Ishikawa (cell line): ENCODE data around the gene RAB28.
A peak's percentile ranks its signal among the peaks of the same experiment; 100 is the strongest.

Experiments used
- CEBPB ChIP-seq: IDR thresholded peaks from 2 replicates; pipeline ENCODE4 v1.6.1; 2012
- CREB1 ChIP-seq: IDR thresholded peaks from 2 replicates; pipeline ENCODE4 v1.6.1; 2012; ENCODE audit warnings: low read depth
- EGR1 ChIP-seq: IDR thresholded peaks from 2 replicates; pipeline ENCODE4 v1.6.1; 2012
- EP300 ChIP-seq: IDR thresholded peaks from 2 replicates; pipeline ENCODE4 v1.6.1; 2012; ENCODE audit warnings: borderline replicate concordance
- FOXM1 ChIP-seq: IDR thresholded peaks from 2 replicates; pipeline ENCODE4 v1.6.1; 2012; ENCODE audit warnings: low read depth, borderline replicate concordance
- NFIC ChIP-seq: IDR thresholded peaks from 2 replicates; pipeline ENCODE4 v1.6.1; 2012
- RAD21 ChIP-seq: IDR thresholded peaks from 2 replicates; pipeline ENCODE4 v1.6.1; 2012; ENCODE audit warnings: low read depth
- TAF1 ChIP-seq: IDR thresholded peaks from 2 replicates; pipeline ENCODE4 v1.6.1; 2012; ENCODE audit warnings: low read depth, mild to moderate bottlenecking
- TCF12 ChIP-seq: IDR thresholded peaks from 2 replicates; pipeline ENCODE4 v1.6.1; 2012; ENCODE audit warnings: low read depth
- TEAD4 ChIP-seq: IDR thresholded peaks from 2 replicates; pipeline ENCODE4 v1.6.1; 2012
- YY1 ChIP-seq: IDR thresholded peaks from 2 replicates; pipeline ENCODE4 v1.6.1; 2012; ENCODE audit warnings: low read depth
- ZBTB7A ChIP-seq: IDR thresholded peaks from 2 replicates; pipeline ENCODE4 v1.6.1; 2012; ENCODE audit warnings: low read depth
- TF ChIP-seq, protein P1 (sequence below): IDR thresholded peaks from 2 replicates; pipeline ENCODE4 v1.6.1; 2012
- TF ChIP-seq, protein P2 (sequence below): IDR thresholded peaks from 2 replicates; pipeline ENCODE4 v1.6.1; 2012
- TF ChIP-seq, protein P3 (sequence below): IDR thresholded peaks from 2 replicates; pipeline ENCODE4 v1.6.1; 2012; ENCODE audit warnings: low read depth, mild to moderate bottlenecking

The RAB28 gene

DNA sequence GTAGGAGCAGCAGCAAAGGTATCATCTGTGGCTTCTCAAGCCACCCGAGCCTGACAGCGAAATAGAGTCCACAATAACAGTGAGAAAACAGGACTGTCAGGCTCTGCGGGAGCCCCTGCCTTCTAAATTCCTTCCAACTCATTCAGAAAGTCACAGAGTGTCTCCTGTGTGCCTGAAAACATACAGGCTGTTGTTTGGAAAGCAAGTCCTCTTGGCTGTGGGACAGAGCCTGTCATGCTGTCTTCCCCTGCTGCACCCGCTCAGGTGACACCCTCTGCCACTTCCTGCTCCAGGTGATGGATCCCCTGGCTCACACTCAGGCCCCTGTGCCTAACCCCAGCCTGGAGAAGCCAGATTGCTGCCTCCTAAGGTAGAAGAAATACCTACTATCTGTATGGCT is 152.3 kb downstream of the RAB28 start:
- TF ChIP-seq ZBTB7A (no peak), TEAD4 (no peak), NFIC (no peak), YY1 (no peak), CREB1 (no peak), RAD21 (no peak), EGR1 (no peak), TCF12 (no peak), FOXM1 (no peak), CEBPB (no peak), TAF1 (no peak), EP300 (no peak)
- TF ChIP-seq, protein P1, sequence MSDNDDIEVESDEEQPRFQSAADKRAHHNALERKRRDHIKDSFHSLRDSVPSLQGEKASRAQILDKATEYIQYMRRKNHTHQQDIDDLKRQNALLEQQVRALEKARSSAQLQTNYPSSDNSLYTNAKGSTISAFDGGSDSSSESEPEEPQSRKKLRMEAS, result no peak
- TF ChIP-seq, protein P2, sequence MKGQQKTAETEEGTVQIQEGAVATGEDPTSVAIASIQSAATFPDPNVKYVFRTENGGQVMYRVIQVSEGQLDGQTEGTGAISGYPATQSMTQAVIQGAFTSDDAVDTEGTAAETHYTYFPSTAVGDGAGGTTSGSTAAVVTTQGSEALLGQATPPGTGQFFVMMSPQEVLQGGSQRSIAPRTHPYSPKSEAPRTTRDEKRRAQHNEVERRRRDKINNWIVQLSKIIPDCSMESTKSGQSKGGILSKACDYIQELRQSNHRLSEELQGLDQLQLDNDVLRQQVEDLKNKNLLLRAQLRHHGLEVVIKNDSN, result no peak
- TF ChIP-seq, protein P3, sequence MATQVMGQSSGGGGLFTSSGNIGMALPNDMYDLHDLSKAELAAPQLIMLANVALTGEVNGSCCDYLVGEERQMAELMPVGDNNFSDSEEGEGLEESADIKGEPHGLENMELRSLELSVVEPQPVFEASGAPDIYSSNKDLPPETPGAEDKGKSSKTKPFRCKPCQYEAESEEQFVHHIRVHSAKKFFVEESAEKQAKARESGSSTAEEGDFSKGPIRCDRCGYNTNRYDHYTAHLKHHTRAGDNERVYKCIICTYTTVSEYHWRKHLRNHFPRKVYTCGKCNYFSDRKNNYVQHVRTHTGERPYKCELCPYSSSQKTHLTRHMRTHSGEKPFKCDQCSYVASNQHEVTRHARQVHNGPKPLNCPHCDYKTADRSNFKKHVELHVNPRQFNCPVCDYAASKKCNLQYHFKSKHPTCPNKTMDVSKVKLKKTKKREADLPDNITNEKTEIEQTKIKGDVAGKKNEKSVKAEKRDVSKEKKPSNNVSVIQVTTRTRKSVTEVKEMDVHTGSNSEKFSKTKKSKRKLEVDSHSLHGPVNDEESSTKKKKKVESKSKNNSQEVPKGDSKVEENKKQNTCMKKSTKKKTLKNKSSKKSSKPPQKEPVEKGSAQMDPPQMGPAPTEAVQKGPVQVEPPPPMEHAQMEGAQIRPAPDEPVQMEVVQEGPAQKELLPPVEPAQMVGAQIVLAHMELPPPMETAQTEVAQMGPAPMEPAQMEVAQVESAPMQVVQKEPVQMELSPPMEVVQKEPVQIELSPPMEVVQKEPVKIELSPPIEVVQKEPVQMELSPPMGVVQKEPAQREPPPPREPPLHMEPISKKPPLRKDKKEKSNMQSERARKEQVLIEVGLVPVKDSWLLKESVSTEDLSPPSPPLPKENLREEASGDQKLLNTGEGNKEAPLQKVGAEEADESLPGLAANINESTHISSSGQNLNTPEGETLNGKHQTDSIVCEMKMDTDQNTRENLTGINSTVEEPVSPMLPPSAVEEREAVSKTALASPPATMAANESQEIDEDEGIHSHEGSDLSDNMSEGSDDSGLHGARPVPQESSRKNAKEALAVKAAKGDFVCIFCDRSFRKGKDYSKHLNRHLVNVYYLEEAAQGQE, result no peak

DNA sequence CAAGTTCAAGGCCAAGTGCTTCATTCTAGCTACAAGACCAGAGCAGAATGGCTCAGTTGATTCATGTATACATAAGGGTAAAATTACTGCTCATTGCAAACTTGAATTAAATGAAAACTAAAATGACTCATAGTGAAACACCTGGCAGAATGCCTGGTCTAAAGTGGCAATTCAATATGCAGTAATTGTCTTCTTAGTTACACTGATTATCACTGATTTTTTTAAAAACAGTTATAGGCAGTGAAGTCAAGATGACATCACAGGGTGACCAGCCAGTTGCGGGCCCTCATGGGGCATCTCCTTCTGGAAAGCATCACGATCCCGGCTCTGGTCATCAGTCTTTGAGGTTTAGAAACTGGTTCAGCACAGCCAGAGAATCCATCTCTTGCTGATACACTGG is 154.2 kb downstream of the RAB28 start:
- TF ChIP-seq, protein P2, result no peak
- peak; percentile 18; the same call in 1 of the 2 replicates for TF ChIP-seq NFIC
- TF ChIP-seq EGR1, result no peak
- no peak for TF ChIP-seq FOXM1
- no peak for TF ChIP-seq ZBTB7A
- peak; percentile 16; the same call in 1 of the 2 replicates for TF ChIP-seq CREB1

DNA sequence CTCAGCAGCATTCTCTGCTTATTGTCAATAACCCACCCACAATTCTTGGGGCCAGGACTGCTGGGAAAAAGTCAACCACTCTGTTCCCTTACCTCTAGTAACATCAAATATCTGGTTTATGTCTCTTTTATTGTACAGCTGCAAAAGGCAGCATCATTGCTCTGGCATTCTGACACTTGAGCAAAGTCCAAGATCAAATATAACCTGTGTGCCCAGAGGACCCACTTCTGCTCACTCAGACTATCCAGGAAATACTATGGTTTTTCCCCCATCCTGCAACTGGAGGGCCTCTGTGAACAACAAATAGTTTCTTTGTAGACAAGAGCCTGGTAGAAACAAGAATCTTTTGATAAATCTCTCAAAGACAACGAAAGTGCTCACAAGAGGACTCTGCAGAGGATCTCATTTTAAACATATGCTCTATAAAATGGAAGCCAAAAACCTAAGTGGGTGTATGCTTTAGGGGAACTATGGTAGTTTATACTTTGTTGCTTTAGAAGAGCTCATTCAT is 154.7 kb downstream of the RAB28 start:
- TF ChIP-seq CREB1 (no peak), FOXM1 (no peak), NFIC (no peak), TAF1 (no peak), EGR1 (no peak), TCF12 (no peak), RAD21 (no peak), ZBTB7A (no peak), EP300 (no peak), YY1 (no peak), TEAD4 (no peak), CEBPB (no peak)
- TF ChIP-seq, protein P2, result no peak
- TF ChIP-seq, protein P3, result no peak
- TF ChIP-seq, protein P1, result no peak

DNA sequence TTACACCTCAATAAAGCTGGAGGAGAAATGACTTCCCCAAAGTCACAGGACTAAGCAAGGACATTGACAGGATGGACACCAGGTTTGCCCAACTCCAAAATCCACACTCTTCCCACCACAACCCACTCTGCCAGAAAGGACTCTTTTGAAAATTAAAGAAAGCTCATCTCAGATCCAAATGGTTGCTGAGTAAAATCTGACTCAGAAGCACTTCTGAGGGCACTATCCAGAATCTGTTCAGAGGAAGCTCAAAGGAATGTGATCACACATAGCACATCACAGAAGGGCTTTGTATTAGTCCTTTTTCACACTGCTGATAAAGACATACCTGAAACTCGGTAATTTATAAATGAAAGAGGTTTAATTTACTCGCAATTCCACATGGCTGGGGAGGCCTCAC is 155.5 kb downstream of the RAB28 start:
- TF ChIP-seq, protein P1, result no peak
- TF ChIP-seq RAD21 (no peak), ZBTB7A (no peak), TCF12 (no peak), CREB1 (no peak), YY1 (no peak), FOXM1 (no peak), NFIC (no peak), TAF1 (no peak), CEBPB (no peak), TEAD4 (no peak)
- TF ChIP-seq, protein P3, result no peak
- TF ChIP-seq, protein P2, result no peak
